SK-N-SH treated with all-trans-retinoic acid at 6 μM for 48 hours (cell line): Measurements from ENCODE around the gene RPA3.

Experiments
- ESRRG ChIP-seq: fragments of 250-450 bp; sonication (Bioruptor Pico); IDR thresholded peaks from 2 replicates; pipeline ENCODE4 v1.6.1; 2021; ENCODE audit warnings: mild to moderate bottlenecking
- ISL1 ChIP-seq: fragments of 250-450 bp; sonication (Bioruptor Pico); IDR thresholded peaks from 2 replicates; pipeline ENCODE4 v2.1.2; 2022; ENCODE audit warnings: mild to moderate bottlenecking, moderate library complexity
- OSR1 ChIP-seq: fragments of 250-450 bp; sonication (Bioruptor Pico); IDR thresholded peaks from 2 replicates; pipeline ENCODE4 v1.8.0; 2022; ENCODE audit warnings: moderate library complexity, mild to moderate bottlenecking, inconsistent platforms
- ZFP3 ChIP-seq: fragments of 250-450 bp; sonication (Bioruptor Pico); IDR thresholded peaks from 2 replicates; pipeline ENCODE4 v1.5.0; 2020; ENCODE audit warnings: mild to moderate bottlenecking, moderate library complexity
- ZFP30 ChIP-seq: fragments of 450-650 bp; formaldehyde crosslinking; IDR thresholded peaks from 2 replicates; pipeline ENCODE4 v1.5.0; 2022; ENCODE audit warnings: mild to moderate bottlenecking, moderate library complexity
- TF ChIP-seq, protein P1 (sequence below): fragments of 250-450 bp; sonication (Bioruptor Pico); IDR thresholded peaks from 2 replicates; pipeline ENCODE4 v1.5.0; 2020; ENCODE audit warnings: mild to moderate bottlenecking, moderate library complexity
- TF ChIP-seq, protein P2 (sequence below): fragments of 250-450 bp; sonication (Bioruptor Pico); IDR thresholded peaks from 2 replicates; pipeline ENCODE4 v1.8.0; 2021; ENCODE audit warnings: low read depth, mild to moderate bottlenecking, moderate library complexity, borderline replicate concordance
- TF ChIP-seq, protein P3 (sequence below): fragments of 250-450 bp; sonication (Bioruptor Pico); IDR thresholded peaks from 2 replicates; pipeline ENCODE4 v1.8.0; 2020; ENCODE audit warnings: mild to moderate bottlenecking, moderate library complexity, borderline replicate concordance

DNA sequence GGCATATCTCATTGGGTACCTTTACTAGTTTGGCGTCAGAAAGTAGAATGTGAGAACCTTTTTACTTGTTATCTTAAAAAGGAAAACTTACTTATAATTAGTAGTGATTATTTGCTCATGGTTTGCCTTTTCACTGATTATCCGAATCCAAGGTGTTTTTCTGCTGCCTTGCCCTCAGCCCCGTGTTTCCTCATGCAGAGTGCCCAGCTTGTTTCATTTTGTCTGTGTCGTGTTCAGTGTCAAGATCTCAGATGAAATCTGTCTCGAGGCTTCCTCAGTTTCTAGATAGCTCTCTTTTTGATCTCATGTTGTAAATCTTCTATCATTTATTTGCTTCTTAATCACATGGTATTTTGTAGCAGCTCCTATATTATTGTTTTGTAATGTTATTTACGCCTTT, 30.1 kb downstream of the RPA3 start:
- TF ChIP-seq ZFP30 (CRISPR knock-in tag) (no peak), ZFP3 (CRISPR knock-in tag) (no peak), ESRRG (CRISPR knock-in tag) (no peak), ISL1 (CRISPR knock-in tag) (no peak), OSR1 (CRISPR knock-in tag) (no peak)
- TF ChIP-seq, protein P1, sequence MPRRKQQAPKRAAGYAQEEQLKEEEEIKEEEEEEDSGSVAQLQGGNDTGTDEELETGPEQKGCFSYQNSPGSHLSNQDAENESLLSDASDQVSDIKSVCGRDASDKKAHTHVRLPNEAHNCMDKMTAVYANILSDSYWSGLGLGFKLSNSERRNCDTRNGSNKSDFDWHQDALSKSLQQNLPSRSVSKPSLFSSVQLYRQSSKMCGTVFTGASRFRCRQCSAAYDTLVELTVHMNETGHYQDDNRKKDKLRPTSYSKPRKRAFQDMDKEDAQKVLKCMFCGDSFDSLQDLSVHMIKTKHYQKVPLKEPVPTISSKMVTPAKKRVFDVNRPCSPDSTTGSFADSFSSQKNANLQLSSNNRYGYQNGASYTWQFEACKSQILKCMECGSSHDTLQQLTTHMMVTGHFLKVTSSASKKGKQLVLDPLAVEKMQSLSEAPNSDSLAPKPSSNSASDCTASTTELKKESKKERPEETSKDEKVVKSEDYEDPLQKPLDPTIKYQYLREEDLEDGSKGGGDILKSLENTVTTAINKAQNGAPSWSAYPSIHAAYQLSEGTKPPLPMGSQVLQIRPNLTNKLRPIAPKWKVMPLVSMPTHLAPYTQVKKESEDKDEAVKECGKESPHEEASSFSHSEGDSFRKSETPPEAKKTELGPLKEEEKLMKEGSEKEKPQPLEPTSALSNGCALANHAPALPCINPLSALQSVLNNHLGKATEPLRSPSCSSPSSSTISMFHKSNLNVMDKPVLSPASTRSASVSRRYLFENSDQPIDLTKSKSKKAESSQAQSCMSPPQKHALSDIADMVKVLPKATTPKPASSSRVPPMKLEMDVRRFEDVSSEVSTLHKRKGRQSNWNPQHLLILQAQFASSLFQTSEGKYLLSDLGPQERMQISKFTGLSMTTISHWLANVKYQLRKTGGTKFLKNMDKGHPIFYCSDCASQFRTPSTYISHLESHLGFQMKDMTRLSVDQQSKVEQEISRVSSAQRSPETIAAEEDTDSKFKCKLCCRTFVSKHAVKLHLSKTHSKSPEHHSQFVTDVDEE, result no peak
- TF ChIP-seq, protein P2, sequence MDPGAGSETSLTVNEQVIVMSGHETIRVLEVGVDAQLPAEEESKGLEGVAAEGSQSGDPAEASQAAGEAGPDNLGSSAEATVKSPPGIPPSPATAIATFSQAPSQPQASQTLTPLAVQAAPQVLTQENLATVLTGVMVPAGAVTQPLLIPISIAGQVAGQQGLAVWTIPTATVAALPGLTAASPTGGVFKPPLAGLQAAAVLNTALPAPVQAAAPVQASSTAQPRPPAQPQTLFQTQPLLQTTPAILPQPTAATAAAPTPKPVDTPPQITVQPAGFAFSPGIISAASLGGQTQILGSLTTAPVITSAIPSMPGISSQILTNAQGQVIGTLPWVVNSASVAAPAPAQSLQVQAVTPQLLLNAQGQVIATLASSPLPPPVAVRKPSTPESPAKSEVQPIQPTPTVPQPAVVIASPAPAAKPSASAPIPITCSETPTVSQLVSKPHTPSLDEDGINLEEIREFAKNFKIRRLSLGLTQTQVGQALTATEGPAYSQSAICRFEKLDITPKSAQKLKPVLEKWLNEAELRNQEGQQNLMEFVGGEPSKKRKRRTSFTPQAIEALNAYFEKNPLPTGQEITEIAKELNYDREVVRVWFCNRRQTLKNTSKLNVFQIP (CRISPR knock-in tag), result no peak
- TF ChIP-seq, protein P3, sequence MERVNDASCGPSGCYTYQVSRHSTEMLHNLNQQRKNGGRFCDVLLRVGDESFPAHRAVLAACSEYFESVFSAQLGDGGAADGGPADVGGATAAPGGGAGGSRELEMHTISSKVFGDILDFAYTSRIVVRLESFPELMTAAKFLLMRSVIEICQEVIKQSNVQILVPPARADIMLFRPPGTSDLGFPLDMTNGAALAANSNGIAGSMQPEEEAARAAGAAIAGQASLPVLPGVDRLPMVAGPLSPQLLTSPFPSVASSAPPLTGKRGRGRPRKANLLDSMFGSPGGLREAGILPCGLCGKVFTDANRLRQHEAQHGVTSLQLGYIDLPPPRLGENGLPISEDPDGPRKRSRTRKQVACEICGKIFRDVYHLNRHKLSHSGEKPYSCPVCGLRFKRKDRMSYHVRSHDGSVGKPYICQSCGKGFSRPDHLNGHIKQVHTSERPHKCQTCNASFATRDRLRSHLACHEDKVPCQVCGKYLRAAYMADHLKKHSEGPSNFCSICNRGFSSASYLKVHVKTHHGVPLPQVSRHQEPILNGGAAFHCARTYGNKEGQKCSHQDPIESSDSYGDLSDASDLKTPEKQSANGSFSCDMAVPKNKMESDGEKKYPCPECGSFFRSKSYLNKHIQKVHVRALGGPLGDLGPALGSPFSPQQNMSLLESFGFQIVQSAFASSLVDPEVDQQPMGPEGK (CRISPR knock-in tag), result no peak
